SIG-M5 treated with dmso at 0.1 percent for 504 hours (cell line): ENCODE measurements around the gene CAPN8.

Experiments used
- DNase-seq: peaks from one replicate; lab custom pipeline; 2025; ENCODE audit not compliant: unreplicated experiment; lab: John Stamatoyannopoulos, UW

Gene CAPN8

DNA sequence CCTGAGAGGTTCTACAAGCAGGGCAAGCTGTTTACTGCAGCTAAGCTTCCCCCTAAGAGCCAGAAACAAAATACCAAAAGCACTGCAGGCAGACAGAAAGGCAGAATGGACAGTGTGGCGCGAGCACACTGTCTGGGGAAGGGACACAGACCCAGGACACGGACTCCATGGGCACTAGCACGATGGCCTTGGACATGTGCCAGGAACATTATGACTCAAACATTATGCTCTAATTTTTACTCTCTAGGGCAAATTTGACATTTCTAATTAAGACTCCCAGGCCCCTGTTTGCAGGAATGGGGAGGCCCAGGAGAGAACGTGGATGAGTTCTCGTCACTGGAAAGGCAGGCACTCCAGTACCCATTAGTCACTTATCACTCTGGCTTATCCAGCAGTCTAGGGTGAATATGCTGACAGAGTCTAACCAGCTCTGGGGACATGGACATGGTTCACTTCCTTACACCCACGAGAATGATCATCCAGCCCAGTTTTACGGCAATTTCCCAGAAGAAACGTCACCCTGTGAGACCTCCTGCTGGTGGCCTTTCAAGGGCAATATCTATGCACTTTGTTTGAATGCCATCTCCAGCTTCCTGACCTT, 45.1 kb downstream of the CAPN8 start:
- DNase-seq = no peak

DNA sequence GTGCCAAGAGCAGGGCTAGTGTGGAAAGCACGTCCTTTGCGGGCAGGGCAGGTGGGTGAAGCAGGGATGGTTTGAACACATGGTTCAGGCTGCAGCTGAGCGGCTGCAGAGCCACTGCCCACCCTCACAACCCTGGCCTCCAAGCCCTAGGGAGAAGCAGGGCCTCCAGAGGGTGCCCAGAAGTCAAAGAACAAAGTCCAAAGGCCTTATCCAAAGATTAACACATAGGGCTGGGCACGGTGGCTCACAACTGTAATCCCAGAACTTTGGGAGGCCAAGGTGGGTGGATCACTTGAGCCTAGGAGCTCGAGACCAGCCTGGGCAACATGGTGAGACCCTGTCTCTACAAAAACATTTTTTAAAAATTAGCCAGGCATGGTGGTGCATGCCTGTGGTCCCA, 46.8 kb downstream of the CAPN8 start:
- no peak for DNase-seq

DNA sequence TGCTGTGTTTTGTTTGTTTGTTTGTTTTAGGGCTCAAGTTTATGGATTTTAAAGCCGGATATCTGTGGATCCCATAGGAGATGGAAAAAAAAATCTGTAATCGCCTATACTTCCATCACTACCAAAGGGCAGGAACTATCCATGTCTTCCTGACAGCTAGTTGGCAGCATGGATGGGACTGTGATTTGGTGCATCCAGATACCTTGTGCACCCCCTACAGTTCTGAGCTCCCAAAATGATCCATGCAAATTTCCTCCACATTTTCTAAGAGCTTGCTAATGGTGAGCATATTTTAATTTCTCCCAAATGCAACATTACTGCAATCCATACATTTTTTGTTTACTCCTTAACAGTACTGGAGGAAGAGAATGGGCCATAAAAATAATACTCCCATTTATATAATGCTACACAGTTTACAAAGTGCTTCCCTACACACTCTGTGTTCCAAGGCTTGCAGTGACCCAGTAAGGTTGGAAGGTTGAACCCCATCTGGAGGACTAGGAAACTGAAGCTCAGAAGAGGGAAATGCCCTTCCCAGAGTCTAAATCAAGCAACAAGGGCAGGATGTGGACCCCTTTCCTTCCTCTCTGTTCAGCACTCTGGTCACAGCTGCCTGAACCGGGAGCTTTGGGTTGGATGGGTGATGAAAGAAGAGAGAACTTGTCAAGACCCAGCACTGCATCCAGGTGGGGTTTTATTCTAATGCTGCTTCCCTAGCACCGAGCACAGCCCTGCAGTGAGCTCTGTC, 48.0 kb downstream of the CAPN8 start:
- no peak for DNase-seq

DNA sequence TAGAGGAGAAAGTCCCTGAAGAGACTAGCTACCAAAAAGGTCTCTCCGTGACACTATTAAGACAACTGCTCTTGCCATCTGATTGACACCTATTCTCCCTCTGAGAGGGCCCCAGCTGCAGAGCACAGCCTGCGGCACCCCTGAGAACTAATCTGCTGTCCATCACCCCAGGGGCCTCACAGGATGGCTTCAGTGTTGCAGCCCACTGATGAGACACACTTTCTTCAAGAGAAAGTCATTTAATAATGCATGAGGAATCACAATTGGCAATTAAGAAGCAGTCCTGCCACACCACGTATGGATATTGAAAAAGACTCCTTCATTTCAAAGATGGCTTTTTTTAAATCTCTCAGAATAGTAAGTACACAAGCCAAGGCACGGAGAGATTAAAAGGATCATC, 48.9 kb downstream of the CAPN8 start:
- no peak for DNase-seq

DNA sequence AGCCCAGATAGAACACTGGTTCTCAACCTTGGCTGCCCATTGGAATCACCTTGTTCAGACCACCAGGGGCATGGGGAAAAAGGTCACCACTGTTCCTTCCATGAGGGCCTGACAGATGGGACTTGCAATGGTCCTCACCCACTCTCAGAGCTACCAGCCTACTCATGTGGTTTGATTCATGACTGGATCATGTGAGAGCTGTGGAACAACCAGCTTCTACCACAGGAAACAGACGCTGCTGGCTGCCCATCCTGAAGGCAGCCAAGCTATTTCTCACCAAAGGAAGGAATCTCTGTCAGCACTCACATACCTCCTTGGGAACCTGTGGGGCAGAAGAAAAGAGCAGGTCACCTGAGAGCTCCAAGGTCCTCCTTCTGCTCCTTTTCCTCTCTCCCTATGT, 53.6 kb downstream of the CAPN8 start:
- no peak for DNase-seq

DNA sequence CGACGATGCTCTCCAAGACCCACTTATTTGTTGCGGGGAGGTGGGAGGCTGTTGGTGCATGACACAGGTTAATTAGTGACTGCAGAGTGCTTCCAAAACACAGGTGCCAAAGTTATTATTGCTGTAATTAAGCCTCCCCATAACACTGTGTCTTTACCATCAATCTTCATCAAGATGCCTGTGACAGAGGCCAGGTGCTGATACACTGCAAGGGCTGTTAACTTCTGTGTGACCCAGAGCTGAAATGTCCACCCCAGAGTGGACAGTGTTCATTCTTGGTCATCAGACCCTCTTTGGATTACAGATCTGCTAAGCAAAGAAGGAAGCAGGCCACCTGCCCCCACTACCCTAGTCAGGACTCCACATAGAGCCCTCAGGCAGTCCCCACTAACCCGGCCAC, 55.5 kb downstream of the CAPN8 start:
- no peak for DNase-seq

DNA sequence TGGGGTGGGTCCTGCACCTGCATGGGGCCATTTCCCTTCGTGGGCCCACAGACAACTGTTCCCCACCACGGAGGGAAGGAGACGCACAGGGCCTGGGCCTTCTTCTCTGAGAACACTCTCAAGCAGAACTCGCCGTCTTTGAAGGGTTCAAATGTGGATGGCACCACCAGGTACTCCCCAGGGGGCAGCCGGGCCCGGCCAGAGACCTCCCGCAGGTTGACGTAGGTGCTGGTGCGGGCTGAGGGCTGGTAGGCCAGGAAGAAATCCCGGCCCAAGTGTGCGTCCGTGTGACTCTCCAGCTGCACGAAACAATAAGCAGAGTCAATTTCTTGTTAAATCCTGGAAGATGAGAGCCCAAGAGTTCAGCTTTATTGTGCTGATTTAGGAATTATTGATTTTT, 56.4 kb downstream of the CAPN8 start:
- no peak for DNase-seq

DNA sequence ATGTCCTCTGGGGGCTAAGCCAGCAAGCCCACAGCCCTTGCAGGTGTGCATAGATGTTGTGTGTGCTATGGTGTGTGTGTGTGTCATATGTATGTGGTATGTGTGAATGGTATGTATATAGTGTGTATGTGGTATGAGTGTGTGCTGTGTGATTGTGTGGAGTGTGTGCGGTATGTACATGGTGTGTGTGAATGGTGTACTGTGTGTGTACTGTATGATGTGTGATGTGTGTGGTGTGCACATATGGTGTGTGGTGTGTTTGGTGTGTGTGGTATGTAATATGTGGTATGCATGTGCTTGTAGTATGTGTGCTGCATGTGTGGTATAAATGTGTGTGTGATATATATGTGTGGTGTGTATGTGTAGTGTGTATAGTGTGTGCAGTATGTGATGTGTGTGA, 107.0 kb downstream of the CAPN8 start:
- no peak for DNase-seq

DNA sequence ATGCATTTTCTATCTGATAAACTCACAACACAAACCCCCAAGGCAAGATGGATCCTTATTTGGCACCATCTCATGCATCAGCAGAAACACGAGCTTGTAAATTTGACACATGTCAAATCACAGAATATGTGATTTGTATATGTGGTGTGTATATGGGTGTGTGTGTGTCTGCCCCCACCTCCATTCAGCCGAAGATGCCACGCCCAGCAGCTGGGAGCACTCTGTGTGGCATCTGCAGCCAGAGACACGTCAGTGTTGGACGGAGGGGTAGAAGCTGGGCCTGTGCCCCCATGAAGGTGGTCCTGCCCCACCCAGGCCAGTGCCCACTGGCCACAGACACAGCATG, 108.4 kb downstream of the CAPN8 start:
- no peak for DNase-seq

DNA sequence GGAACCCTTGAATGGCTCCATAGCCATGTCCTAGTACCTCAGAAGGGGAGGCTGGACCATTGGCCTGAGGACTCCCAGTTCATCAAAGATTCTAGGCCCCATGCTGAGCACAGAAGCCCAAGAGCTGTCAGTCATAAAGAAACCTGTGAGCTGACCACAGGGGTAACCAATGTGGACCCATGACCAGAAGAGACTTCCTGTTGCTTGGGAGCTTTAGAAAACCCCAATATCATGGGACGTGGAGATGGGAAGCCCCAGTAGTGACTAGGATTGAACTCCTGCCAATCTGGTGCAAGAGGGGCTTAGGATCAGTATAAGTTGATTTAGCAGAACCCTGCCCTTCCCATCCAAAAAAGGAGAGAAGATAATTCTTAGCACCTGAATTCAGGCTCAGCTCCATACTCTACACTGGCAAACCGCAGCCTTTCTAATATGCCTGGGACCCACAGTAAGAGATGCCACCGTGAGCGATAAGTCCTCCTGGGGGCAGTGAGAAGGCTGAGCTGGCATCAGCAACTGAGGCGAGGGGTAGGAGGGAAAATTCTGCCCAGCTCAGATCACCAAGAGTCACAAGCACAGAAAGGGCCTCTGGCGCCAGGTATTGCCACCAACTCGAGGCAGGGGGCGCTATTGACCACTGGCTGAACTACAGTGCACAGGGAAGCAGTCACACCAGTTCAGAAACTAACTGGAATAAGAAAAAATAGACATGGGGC, 108.9 kb downstream of the CAPN8 start:
- peak; percentile 45 for DNase-seq

DNA sequence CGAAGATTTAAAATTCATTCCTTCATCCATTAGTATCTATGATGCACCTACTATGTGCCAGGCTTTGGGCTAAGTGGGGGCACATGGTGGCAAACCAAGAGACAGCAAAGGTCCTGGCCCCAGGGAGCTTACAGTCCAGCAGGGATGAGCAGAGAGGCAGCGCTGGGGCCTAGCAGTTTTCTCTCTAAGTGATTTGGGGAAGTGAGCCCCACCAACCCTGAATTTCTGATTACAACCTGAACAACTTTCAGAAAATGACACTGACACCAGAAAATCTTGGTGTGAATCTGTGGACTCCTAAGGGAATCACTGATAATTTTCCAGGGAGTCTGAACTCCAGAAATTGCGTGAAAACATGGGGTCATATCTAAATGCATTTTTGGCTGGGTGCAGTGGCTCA, 111.5 kb downstream of the CAPN8 start:
- no peak for DNase-seq

DNA sequence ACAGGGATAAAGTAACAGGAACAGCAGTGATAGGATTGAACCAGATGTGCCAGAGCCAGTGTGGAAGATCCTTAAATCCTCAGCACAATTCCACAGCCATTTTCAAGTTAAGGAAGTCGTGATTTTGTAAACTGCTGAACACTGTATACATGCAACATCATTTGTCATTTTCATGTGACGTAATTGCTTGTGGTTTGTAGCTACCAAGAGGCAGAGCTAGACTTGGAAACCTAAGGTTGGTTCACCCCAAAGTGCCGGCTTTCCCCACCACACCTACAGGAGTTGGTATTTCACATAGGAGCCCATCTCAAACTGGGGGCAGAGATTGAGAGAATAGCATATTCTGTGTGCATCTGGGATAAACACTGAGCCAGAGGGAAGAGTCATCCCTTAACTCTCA, 113.9 kb downstream of the CAPN8 start:
- no peak for DNase-seq

DNA sequence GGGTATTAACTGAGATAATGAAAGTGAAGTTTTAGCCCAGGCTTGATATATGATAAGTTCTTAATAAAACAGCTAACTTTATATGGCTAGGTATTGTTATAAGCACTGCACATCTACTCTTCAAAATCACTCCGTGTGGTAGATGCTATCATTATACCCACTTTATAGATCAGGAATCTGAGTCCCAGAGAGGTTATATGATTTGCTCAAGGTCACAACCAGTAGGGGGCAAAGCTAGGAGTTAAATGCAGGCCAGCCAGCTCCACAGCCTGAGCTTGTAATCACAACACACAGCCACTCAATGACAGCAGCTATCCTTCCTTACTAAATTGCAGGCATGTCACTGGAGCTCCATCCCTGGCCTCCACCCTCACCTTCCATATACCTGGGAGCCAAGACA, 115.8 kb downstream of the CAPN8 start:
- no peak for DNase-seq

DNA sequence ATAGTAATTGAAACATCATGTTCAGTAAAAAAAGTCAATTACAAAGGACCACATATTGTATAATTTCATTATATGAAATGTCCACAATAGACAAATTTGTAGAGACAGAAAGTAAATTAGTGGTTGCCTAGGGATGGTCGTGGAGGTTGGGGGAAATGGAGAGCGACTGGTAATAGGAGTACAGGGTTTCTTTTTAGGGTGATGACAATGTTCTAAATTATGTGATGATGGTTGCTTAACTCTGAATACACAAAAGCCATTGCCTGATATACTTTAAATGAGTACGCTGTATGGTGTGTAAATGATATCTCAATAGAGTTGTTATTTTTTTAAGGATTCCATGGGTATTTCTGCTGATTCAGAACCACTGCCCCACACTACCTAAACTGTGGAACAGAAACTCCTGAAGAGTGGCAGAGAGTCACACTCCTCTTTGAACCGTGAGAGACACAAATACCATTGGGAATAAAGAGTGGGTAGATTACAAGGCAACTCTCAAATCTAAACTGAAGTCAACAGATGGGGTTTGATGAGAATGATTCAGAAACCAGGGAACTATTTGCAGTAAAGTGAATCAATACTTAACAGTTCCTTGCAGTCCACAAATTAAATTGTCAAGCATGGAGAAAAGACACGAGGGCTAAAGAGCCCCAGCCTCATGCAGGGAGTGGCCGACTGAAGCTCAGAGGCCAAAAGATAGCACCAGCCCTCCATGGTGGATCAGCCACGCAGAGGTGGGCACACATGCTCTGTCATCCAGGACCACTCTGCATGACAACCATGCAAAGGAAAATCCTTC, 118.0 kb downstream of the CAPN8 start:
- DNase-seq = no peak

DNA sequence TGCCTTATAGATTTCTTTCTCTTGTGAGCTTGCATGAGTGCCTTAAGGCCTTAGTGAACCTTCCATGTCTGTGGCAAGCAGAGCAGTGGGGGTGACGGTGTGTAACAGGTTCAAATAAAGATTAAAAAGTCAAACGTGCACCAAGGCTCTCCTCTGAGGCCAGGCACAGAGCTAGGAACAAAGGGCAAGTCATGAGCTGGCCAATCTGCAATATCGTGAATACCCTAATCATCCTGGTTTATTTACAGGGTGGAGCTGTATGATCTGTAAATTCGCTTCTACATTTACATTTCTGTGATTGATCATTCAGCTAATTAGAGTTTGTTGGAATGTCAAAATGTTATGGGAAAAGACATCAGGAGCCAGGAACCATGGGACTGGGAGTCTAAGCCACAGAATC, 120.2 kb downstream of the CAPN8 start:
- DNase-seq = no peak

DNA sequence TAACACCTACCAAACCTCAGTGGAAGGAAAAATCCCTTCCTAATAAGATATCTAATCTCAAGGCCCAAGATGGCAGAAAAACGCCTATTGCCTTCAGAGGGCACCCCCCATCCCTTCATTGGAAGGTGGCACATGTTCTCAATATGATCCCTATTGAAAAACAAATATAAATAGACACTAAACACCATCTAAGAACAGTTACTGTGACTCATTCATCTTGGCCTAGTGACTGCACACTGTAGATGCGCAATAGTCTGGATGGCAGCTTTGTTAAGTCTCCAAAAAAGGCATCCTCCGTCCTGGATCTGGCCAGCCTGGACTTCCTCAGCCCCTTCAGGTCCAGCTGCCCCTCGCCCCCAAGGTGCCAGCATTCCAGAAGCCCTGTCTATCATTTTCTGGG, 121.9 kb downstream of the CAPN8 start:
- DNase-seq = no peak

DNA sequence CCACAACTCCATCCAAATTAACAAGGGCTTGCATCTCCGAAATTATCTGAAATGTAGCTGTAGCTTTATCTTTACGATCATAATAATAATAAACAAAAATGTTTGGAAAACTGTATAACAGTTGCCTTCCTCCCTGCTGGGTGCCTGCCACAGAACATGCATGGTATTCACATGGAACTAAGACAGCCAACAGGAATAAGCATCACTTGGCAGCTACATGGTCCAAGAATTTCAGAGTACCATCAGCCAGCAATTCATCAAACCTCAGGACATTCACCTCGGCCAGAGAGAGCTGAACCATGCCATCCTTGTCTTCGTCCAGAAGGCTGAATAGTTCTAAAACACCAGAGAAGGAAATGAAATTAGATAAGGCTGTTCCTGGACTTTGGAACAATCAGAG, 122.7 kb downstream of the CAPN8 start:
- no peak for DNase-seq

DNA sequence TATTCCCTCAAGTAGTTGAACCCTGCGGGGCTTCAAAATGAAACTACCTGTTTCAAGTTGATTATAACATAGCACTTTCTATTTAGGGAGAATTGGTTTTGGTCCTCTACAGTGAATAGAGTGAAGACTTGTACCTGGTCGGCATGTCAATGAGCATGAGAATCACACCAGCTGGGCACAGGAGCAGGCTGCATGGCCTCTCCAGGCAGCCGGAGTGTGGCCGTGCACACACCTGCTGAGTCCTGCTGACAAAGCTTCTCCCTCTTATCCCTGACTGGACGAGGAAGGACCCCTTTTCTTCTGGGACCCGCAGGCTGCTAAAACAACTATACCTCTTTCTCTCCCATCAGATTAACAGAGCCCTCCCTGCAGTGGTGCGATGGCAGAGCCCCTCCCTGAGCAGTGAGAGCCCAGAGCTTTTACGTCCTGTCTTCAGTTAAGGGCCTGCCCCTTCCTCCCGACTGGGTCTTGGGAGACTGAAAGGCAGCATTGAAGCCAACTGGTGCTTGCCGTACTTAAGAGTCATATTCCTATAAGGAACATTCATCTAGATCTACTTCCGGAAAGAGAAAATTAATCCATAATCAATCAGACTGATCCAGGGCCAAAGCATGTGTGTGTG, 124.9 kb downstream of the CAPN8 start:
- no peak for DNase-seq

DNA sequence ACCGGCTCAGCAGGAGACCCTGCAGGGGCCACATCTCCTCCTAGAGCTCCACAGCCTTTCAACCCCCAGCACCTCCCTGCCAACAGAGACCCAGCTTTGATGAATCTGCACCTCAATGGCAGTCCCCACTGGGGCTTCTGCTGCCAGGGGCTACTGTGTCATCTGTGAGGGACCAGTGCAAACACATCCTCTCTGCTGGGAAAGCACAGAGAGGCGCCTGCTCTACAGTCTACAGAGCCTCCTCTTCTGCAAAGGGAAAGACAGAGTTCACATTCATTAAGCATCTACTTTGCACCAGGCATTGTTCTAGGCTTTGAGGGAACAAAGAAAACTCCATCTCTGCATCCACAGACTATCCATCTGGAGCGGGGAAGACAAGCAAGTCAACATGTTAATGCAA, 125.8 kb downstream of the CAPN8 start:
- DNase-seq = no peak

DNA sequence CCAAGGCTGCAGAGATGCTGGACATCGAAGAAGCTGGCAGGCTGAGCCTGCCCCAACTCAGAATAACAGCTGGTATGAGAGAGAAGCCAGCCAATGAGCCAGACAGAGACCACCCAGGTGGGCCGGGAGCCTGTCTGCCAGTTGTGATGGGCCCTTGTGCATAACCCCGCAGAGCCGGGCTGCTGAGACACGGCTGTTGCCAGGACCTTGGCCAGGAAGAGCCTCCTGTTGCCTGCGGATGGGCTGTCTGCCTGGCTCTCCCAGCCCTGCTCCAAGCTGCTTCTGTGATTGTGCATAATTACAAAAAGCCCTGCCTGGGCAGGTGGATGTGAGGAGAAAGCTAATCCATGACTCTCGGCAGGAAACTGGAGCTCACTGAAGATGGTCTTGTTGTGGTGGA, 126.5 kb downstream of the CAPN8 start:
- no peak for DNase-seq

DNA sequence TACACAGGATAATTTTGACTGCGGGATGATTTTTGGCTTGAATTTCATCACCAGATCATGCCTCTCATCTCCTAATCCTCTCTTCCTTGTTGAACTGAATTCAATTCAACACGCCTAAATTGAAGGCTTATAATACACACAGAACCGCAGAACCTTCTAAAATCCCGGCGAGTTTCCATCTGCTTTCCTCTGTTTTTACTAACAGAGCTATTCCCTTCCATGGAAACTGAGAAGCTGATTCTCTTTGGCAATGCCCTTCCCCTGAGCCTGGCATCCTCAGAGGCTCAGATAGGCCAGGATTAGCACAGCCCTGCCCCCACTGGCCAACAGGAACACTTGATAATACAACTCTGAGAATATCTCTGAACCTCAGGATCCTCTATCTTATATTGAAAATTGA, 130.2 kb downstream of the CAPN8 start:
- no peak for DNase-seq
